ENCODE measurements around the gene CNTNAP2. TPM values are rescaled to one million over a fixed set of nuclear protein-coding genes. Genes with fewer than 3 reads are reported as not detected.

The CNTNAP2 gene
- total RNA-seq, 1 donor from 2014 or later, result 1.2 TPM

GRCh38 chr7:147428075-147428474 is 1311.5 kb downstream of the CNTNAP2 start:
- no peak for ATAC-seq

DNA sequence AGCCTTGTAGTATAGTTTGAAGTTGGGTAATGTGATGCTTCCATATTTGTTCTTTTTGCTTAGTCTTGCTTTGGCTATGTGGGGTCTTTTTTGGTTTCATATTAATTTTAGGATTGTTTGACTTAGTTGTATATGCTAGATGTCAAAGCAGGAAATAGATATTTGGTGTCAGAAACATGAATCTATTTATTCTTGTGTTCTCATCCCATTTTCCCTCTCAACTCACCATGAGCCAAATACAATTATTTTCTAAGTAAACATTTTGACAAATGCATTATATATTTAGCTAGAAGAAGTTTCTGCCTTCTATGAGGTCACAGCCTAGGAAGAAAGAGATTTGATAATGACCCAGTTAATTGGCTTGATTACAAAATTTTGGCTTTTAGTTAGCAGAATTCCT is 1313.4 kb downstream of the CNTNAP2 start:
- ATAC-seq, result no peak

GRCh38 chr7:147432079-147432478 is 1315.5 kb downstream of the CNTNAP2 start:
- no peak for ATAC-seq

DNA sequence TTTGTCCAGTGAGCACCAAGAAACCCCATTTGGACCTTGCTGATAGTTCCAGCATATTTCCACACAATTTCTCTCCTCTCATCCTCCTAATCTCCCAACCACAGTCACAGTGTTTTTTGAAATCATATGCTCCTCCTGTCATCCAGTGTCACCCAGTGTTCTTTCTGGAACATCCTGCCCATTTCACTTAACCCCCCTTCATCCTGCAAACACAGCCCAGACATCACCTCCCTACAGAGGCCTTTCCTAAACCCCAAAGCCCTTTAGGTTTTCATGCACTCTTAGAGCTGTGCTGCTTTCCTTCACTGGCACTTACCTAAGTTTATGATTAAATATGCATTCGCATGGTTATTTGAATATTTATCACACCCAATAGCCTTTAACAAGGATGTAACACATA is 1316.0 kb downstream of the CNTNAP2 start:
- no peak for ATAC-seq

GRCh38 chr7:147436718-147437117 is 1320.1 kb downstream of the CNTNAP2 start:
- ATAC-seq, result no peak

DNA sequence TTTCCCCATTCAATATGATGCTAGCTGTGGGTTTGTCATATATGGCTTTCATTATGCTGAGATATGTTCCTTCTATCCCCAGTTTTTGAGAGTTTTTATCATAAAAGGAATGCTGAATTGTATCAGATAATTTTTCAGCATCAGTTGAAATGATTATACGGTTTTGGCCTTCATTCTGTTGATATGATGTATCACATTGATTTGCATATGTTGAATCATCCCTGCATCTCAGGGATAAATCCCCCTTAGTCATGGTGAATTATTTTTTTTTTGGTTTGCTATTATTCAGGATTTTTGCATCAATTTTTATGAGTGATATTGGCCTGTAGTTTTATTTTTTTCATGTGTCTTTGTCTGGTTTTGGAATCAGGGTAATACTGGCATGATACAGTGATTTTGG is 1321.6 kb downstream of the CNTNAP2 start:
- no peak for ATAC-seq

DNA sequence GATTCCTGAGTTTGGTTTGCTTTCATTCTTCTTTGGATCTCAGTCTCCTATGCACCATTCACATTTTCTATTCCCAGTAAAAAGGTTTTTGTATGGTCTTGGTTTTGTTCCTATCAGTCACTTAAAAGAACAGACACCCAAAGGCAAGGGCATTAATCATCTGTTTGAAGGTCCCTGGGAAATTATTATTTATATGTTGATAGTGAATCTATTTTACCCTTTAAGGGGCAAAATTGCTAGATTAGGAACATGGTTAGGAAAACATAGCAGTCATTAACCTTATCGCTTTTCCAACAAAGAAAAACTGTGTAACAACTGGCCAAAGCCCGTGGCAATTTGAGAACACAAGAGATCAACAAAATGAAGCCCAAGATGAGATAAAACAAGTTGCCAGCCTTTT is 1327.3 kb downstream of the CNTNAP2 start:
- no peak for ATAC-seq

GRCh38 chr7:147452816-147453215 is 1336.2 kb downstream of the CNTNAP2 start:
- ATAC-seq, result no peak

GRCh38 chr7:147465223-147465622 is 1348.6 kb downstream of the CNTNAP2 start:
- ATAC-seq, result no peak

DNA sequence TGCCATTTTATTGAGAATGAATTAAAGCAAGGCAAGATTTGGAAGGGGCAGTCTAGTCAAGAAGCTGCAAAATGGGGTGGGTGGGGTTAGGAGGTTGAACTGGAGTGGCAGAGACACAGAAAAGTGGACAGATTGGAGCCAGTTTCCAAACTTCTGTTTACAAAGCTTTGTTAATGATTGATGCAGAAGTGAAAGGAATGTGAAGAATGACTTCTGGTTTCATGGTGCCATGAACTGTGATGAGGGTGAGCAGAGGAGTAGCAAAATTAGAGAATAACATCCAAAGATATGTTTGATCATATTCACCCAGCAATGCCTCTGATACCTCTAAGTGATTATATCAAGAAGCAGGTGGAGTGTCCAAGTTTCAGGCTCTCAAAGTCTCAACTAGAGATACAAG is 1356.0 kb downstream of the CNTNAP2 start:
- no peak for ATAC-seq

DNA sequence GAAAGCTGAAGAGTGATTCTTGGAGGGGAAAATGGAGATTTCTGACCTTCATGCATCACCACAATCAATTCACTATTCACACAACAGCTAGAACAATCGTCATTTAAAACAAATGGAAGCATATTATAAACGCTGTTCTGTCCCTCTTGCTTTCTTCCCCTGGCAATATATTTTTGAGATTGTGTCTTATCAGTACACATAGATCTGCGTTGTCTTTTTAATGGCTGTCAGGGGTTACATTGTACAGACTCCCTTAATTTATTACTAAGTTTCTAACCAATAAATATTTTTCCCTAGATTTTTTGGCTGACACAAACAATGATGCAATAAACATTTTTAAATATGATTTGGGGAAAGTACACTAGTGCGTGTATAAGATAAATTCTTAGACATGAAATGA is 1358.3 kb downstream of the CNTNAP2 start:
- ATAC-seq, result no peak

DNA sequence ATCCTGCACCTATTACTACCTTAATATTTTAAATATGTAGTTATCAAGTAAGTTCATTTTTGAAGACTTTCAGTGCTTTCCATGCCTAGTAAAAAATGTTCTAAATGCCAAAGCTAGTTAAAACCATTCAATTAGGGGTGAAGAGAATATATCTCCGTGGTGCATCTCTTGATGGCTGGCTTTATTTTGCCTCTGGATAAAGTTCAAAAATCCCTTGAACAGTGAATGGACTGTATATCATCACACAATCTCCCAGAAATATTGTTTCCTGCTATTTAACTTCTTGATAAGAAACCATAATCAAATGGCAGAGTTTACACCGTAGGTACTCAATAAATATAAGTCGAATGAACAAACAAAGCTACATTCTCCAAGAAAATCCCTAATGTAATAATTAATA is 1360.9 kb downstream of the CNTNAP2 start:
- no peak for ATAC-seq

DNA sequence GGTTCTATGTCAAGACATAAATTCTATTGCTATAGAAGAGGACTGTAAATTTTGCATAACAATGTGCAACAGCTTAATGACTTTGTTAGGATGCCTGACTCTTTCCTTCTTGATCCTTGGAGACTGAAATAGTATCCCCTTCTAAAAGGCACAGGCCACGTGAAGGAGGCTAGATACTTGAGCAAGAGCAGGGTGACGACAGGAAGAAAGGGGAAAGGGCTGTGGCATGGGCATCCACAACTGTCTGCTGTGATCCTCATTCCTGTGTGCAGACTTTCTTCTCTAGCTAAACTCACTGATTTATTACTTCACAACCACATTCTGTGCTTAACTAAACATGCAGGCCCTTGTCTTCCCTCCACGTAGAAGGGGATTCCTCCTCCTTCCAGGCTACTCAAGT is 1362.2 kb downstream of the CNTNAP2 start:
- no peak for ATAC-seq

GRCh38 chr7:147483634-147484292 is 1367.2 kb downstream of the CNTNAP2 start:
- no peak for ATAC-seq

- no peak for ATAC-seq
Observed at GRCh38 chr7:147485660-147486210, 1369.1 kb downstream of the CNTNAP2 start.

DNA sequence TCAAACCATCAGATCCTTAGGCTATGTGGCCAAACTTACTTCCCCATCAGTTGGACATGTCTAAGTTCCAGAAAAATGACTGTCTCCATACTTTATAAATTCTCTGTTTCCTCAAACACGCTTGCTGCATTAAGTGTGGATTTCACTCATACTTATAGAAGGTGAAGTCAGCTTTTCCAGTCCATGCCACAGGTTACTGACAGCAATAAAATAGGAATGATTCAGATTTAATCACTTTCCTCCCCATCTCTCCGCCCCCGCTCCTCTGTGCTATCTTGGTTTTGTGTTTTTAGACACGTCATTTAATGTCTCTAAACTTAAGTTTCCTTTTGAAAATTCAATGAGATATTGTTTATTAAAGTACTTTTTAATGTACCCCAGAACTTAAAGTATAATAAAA is 1376.0 kb downstream of the CNTNAP2 start:
- ATAC-seq, result no peak

GRCh38 chr7:147496209-147496608 is 1379.6 kb downstream of the CNTNAP2 start:
- ATAC-seq, result no peak

DNA sequence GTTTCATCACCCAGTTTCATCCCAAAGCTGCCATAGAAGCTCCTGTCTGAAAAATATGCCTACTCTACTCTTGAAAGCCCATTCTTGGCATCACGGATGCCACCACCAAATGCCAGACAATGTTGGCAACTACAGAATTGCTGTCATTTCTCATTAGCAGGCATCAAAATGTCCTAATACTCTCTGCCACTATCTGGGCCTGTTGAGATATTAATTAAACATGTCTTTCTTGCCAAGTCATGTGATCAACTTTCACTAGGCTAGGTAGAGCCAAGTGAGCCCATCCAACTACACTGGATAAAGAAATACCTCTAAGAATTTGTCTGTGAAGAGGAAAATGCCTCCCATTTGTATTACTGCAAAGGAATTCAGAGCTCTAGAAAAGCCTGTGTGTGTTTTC is 1380.6 kb downstream of the CNTNAP2 start:
- ATAC-seq, result no peak

- ATAC-seq, result no peak
Observed at GRCh38 chr7:147498081-147498480, 1381.5 kb downstream of the CNTNAP2 start.

GRCh38 chr7:147509035-147509501 is 1392.5 kb downstream of the CNTNAP2 start:
- ATAC-seq, result no peak

- no peak for ATAC-seq
Observed at GRCh38 chr7:147509541-147510200, 1393.1 kb downstream of the CNTNAP2 start.

- ATAC-seq, result no peak
Observed at GRCh38 chr7:147510201-147510542, 1393.6 kb downstream of the CNTNAP2 start.

- no peak for ATAC-seq
Observed at GRCh38 chr7:147510923-147511322, 1394.3 kb downstream of the CNTNAP2 start.

DNA sequence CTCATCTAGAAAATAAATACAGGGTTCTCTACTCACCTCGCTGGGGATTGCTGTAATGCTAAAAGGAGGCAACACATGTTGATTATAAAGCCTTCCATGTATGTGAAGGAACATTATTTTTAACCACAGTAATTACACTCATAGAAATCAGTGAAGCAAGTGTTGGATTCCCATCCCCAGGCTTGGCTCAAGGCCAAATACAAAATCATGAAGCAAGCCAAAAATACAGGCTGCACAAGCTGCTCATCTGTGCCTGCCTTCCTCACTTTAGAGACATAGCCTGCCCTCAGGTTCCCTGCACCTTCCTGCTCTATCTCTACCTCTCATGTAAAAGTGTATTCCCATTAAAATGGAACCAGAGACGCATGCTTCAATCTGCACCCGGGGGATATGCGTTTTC is 1396.8 kb downstream of the CNTNAP2 start:
- no peak for ATAC-seq
